ENCODE measurements around the gene PTPRM.

Gene PTPRM

DNA sequence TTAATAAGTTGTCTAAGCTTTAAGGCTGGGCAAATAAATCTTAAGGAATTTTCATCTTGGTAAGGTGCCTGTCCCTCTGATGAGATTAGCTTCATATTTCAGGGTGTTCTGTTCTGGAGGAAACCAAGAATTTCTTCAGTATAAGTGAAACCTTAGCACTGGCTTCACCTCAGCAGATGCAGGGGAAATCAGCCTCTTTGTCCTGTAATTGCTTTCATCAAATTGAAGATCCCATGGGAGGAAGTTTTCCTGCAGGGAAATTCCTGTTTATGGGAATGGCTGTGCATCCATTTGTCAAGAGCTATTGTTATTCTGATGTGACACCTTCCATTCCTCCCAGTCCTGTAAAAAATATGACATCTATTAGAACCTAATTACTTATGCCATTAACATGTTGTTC is 174.5 kb downstream of the PTPRM start:
- TF ChIP-seq, protein P1, sequence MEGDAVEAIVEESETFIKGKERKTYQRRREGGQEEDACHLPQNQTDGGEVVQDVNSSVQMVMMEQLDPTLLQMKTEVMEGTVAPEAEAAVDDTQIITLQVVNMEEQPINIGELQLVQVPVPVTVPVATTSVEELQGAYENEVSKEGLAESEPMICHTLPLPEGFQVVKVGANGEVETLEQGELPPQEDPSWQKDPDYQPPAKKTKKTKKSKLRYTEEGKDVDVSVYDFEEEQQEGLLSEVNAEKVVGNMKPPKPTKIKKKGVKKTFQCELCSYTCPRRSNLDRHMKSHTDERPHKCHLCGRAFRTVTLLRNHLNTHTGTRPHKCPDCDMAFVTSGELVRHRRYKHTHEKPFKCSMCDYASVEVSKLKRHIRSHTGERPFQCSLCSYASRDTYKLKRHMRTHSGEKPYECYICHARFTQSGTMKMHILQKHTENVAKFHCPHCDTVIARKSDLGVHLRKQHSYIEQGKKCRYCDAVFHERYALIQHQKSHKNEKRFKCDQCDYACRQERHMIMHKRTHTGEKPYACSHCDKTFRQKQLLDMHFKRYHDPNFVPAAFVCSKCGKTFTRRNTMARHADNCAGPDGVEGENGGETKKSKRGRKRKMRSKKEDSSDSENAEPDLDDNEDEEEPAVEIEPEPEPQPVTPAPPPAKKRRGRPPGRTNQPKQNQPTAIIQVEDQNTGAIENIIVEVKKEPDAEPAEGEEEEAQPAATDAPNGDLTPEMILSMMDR (IDR thresholded peaks at IDR 0.05; ENCODE audit: low read depth, low read length), result no peak
- in situ Hi-C loops (cut with HindIII; ENCODE audit: low sequenced_read_pairs), result no loop called here
- H3K4me3 ChIP-seq (ENCODE audit: low read depth, low read length), result no peak overlapping the region
- DNase-seq (ENCODE audit: low read depth, low spot score), result no peak

DNA sequence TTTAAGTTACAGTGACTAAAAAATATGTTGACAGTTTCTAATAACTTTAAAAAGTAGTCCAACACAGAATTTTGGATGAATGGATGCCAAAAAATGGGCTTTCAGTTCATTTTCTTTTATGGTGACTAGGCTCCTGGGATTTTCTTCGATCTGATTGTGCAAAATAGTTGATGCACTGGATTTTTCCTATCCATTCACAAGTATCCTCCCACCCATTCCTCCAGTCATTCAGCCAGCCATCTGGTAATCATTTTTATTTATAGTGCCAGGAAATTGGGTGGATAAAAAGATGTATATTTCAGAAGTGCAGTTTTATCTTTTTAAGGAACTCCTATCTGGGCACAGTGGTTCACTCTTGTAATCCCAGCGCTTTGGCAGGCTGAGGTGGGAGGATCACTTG is 175.1 kb downstream of the PTPRM start:
- DNase-seq (ENCODE audit: low read depth, low spot score), result no peak
- TF ChIP-seq, protein P1 (IDR thresholded peaks at IDR 0.05; ENCODE audit: low read depth, low read length), result no peak
- in situ Hi-C loops (cut with HindIII; ENCODE audit: low sequenced_read_pairs), result no loop called here
- H3K4me3 ChIP-seq (ENCODE audit: low read depth, low read length), result no peak overlapping the region

DNA sequence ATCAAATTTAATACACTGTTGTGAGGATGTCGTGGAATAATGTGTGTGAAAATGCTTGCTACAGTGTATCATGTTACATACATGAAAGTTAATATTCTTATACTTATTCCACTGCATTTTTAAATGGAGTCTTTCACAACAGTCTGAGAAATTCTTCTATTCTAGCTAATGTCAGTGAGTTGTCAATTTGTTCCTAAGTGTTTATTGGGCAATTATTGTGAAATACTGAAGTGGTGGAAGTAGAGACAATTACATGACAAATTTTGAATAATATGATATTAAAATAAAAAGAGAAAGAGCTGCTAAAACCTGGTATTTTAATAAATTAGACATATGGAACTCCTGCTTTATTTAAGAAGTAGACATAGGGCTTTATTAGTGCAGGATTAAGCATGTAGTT is 176.1 kb downstream of the PTPRM start:
- TF ChIP-seq, protein P1 (IDR thresholded peaks at IDR 0.05; ENCODE audit: low read depth, low read length), result no peak
- in situ Hi-C loops (cut with HindIII; ENCODE audit: low sequenced_read_pairs), result no loop called here
- no peak for DNase-seq (ENCODE audit: low read depth, low spot score)
- no peak overlapping the region for H3K4me3 ChIP-seq (ENCODE audit: low read depth, low read length)

DNA sequence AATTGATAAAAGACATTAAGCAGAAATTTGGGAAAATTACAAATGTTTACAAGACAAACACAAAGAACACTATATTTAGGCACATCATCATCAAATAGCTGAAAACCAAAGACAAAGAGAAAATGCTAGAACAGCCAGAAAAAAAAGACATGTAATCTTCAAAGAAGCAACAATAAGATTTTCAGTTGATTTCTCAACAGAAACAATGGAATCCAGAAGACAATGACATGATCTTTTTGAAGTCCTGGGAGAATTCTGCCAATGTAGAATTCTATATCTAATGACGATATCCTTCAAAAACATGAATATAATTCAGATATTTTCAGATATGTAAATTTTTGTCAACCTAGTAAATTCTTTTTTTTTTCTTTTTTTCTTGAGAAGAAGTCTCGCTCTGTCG is 179.0 kb downstream of the PTPRM start:
- TF ChIP-seq, protein P1 (IDR thresholded peaks at IDR 0.05; ENCODE audit: low read depth, low read length), result no peak
- H3K4me3 ChIP-seq (ENCODE audit: low read depth, low read length), result no peak overlapping the region

DNA sequence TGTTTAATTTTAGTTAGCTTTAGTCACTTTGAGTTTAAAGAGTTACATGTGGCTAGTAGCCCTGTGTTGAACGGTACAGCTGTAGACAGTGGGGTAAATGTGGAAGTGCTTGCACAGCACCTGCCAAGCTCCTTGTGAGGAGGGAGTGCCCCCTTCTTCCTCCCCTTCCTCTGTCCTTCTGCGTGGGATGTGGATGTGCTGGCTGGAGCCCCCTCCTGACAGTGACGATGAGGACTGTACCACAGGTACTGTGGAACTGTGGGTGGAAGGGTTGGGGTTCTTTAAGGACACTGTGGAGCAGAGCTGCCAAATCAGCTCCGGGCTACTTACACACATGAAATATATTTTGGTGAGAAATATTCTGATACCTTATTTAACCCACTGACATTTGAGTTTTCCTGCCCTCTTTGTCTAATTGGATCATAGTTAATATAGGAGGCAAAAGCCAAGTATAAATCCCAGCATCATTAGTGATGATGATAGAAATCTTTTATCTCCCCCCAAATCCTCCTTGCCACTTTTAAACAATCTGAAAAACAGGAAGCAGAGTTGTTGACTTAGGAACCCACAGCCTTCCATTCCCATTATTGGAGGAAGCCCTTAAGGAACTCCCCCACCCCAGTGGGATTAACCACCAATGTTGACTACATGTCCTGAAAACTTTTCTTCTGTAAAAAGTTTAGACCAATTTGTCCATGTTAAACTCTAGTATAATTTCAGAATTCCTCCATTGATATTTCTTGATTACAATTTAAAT is 181.3 kb downstream of the PTPRM start:
- no peak for DNase-seq (ENCODE audit: low read depth, low spot score)
- TF ChIP-seq, protein P1 (IDR thresholded peaks at IDR 0.05; ENCODE audit: low read depth, low read length), result no peak
- in situ Hi-C loops (cut with HindIII; ENCODE audit: low sequenced_read_pairs), result no loop called here
- no peak overlapping the region for H3K4me3 ChIP-seq (ENCODE audit: low read depth, low read length)

More for the DNA sequence above, 179.0 kb downstream of the PTPRM start:
- DNase-seq (ENCODE audit: low read depth, low spot score), result no peak
- in situ Hi-C loops (cut with HindIII; ENCODE audit: low sequenced_read_pairs), result no loop called here

DNA sequence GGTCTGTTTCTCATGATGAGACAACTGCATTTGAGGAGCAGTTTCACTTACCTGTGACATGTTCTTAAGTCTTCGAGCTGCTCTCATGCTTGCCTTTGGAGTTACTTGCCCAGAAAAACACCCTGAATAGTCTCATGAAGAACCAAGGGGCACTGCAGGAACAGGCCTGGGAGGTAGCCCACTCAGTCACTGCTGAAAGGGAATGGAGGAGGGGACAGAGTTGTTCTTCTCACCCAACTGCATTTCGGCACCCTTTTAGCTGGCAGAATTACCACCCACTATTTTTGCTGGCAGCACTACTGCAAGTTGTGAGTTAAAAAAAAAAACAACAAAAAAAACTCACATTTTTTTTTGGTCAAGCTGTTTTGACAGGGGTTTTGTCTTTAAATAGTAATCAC is 181.9 kb downstream of the PTPRM start:
- DNase-seq (ENCODE audit: low read depth, low spot score), result no peak
- TF ChIP-seq, protein P1 (IDR thresholded peaks at IDR 0.05; ENCODE audit: low read depth, low read length), result no peak
- no peak overlapping the region for H3K4me3 ChIP-seq (ENCODE audit: low read depth, low read length)
- in situ Hi-C loops (cut with HindIII; ENCODE audit: low sequenced_read_pairs), result no loop called here
